GM19438 (cell line): ENCODE measurements around the gene UHMK1.

ENCODE experiments used
- ATAC-seq: cut with Tn5 transposase; IDR thresholded peaks from one replicate; pipeline ENCODE4 v1.9.1; 2021; ENCODE audit warnings: low read depth; ENCODE audit not compliant: unreplicated experiment

Gene UHMK1

GRCh38 chr1:162527314-162527713 is 29.7 kb downstream of the UHMK1 start:
- ATAC-seq = no peak

- ATAC-seq = peak; percentile 99
Observed at GRCh38 chr1:162530307-162530987, 32.8 kb downstream of the UHMK1 start.

- no peak for ATAC-seq
Observed at GRCh38 chr1:162530988-162531319, 33.3 kb downstream of the UHMK1 start.

GRCh38 chr1:162535501-162535900 is 37.9 kb downstream of the UHMK1 start:
- ATAC-seq = no peak

- no peak for ATAC-seq
Observed at GRCh38 chr1:162536511-162536910, 38.9 kb downstream of the UHMK1 start.

- ATAC-seq = no peak
Observed at GRCh38 chr1:162537216-162537615, 39.6 kb downstream of the UHMK1 start.

GRCh38 chr1:162538815-162539431 is 41.3 kb downstream of the UHMK1 start:
- ATAC-seq = no peak

GRCh38 chr1:162541619-162542141 is 44.1 kb downstream of the UHMK1 start:
- no peak for ATAC-seq

- ATAC-seq = no peak
Observed at GRCh38 chr1:162543228-162543627, 45.6 kb downstream of the UHMK1 start.

- no peak for ATAC-seq
Observed at GRCh38 chr1:162548170-162548569, 50.6 kb downstream of the UHMK1 start.

GRCh38 chr1:162549001-162549400 is 51.4 kb downstream of the UHMK1 start:
- ATAC-seq = no peak

GRCh38 chr1:162550925-162551324 is 53.3 kb downstream of the UHMK1 start:
- no peak for ATAC-seq

- ATAC-seq = no peak
Observed at GRCh38 chr1:162551969-162552683, 54.5 kb downstream of the UHMK1 start.

- ATAC-seq = no peak
Observed at GRCh38 chr1:162552684-162553252, 55.1 kb downstream of the UHMK1 start.

GRCh38 chr1:162554258-162554657 is 56.6 kb downstream of the UHMK1 start:
- ATAC-seq = no peak

GRCh38 chr1:162557536-162557935 is 59.9 kb downstream of the UHMK1 start:
- ATAC-seq = no peak

GRCh38 chr1:162560303-162561036 is 62.9 kb downstream of the UHMK1 start:
- ATAC-seq = no peak

- peak; percentile 87 for ATAC-seq
Observed at GRCh38 chr1:162561037-162561615, 63.5 kb downstream of the UHMK1 start.

GRCh38 chr1:162561616-162562469 is 64.2 kb downstream of the UHMK1 start, which contains the start of gene UAP1:
Gene UAP1 (plus strand): TSS chr1:162561722. CDS start chr1:162566069, 4,347 bp downstream.
- peak; percentile 42 for ATAC-seq
